ENCODE data around the gene MAP3K10.

DNA sequence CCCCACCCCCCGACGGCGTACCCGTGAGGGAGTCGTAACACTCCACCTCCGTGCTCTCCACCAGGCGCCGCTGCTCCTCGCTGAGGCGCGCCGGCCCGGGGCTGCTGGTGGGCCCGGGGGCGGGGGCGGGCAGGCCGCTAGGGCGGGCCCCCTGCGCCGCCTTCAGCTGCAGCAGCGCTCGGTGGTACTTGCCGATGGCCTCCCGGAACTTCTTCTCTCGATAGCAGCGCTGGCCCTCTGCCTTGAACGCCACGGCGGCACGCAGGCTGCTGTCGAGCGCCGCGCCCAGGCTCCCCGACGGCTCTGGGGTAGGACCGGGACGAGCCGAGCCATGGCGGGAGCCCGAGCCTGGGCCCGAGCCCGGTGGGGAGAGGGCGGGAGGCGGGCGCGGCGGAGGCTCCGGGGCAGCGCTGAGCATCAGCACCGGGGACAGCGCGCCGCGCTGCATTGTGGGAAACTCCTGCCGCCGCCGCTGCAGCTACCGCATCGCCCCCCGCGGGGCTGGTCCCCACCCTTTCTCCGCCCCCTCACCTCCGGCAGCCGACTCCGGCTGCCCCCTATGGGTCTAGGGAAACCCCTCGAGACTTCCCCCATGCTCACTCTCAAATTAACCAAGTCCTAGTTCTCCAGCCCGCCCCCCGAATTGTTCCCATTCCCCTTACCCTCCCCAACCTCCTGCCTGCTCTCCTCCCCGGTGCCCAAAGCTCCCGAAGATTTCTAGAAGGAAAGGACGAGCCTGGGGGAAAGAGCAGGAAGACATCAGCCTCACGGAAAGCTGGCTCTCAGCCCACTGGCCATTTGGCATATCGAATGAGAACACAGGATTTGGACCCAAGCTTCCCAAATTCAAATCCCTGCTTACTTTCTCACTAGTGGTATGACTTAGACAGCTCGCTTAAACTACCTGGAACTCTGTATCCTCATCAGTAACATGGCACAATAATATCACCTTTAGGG, 27.0 kb downstream of the MAP3K10 start, which contains the start of gene TTC9B:
- TF ChIP-seq, protein P1, sequence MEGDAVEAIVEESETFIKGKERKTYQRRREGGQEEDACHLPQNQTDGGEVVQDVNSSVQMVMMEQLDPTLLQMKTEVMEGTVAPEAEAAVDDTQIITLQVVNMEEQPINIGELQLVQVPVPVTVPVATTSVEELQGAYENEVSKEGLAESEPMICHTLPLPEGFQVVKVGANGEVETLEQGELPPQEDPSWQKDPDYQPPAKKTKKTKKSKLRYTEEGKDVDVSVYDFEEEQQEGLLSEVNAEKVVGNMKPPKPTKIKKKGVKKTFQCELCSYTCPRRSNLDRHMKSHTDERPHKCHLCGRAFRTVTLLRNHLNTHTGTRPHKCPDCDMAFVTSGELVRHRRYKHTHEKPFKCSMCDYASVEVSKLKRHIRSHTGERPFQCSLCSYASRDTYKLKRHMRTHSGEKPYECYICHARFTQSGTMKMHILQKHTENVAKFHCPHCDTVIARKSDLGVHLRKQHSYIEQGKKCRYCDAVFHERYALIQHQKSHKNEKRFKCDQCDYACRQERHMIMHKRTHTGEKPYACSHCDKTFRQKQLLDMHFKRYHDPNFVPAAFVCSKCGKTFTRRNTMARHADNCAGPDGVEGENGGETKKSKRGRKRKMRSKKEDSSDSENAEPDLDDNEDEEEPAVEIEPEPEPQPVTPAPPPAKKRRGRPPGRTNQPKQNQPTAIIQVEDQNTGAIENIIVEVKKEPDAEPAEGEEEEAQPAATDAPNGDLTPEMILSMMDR (IDR thresholded peaks at IDR 0.05): peak; percentile 41
- no peak for TF ChIP-seq EZH2phosphoT487 (IDR thresholded peaks at IDR 0.05)
